GM12873 (cell line): Measurements from ENCODE around the gene ZCWPW1.

Experiments used
- CTCF ChIP-seq: IDR thresholded peaks from 2 replicates; pipeline ENCODE4 v1.5.1; 2012; ENCODE audit warnings: low read depth, mild to moderate bottlenecking, moderate library complexity, low read length, control low read depth; ENCODE audit not compliant: insufficient read depth; ENCODE audit errors: missing control alignments

Gene ZCWPW1

DNA sequence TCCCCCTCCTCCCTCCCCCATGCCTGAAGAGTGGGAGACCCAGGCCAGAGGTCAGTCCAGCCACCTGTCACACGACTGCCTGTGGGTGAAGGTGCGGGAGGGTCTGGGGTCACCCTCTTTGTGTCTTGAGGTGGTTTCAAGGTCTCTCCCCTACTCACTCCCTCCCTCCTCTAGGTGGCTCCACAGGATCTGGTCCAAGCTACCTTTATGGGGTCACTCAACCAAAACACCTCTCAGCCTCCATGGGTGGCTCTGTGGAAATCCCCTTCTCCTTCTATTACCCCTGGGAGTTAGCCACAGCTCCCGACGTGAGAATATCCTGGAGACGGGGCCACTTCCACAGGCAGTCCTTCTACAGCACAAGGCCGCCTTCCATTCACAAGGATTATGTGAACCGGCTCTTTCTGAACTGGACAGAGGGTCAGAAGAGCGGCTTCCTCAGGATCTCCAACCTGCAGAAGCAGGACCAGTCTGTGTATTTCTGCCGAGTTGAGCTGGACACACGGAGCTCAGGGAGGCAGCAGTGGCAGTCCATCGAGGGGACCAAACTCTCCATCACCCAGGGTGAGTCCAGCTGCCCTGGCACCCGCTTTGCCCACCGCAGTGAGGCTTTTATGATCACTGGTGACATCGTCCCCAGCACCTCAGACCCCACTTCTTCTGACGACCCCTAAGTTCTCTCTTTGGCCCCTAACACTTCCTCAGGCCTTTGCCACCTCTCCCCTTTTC, 54.5 kb downstream of the ZCWPW1 start:
- TF ChIP-seq CTCF = peak; percentile 51

- no peak for TF ChIP-seq CTCF
Observed at GRCh38 chr7:100373261-100373831, 55.2 kb downstream of the ZCWPW1 start, which contains the start of gene PILRA. Gene PILRA (plus strand): TSS chr7:100373487. CDS start chr7:100373657, 170 bp downstream.

- no peak for TF ChIP-seq CTCF
Observed at GRCh38 chr7:100372694-100373093, 55.8 kb downstream of the ZCWPW1 start.

DNA sequence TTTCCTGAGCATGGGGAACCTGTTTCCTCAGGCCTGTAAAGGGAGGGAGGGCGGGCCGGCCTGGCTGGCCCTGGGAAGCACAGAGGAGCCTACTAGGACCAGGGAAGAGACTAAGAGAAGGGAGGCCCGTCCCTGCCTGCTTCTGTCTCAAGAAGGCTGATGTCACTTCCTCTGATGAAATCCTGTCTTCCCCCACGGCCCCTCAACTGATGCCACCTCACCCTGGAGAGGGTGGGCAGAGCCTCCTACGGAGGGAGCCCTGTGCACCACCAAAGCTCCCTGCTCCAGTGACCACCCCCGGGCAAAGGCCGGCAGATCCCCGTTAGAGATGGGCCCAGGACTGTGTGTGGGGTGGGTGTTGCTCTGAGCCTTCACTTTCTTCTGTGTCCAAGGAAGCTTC, 56.2 kb downstream of the ZCWPW1 start:
- TF ChIP-seq CTCF = no peak

DNA sequence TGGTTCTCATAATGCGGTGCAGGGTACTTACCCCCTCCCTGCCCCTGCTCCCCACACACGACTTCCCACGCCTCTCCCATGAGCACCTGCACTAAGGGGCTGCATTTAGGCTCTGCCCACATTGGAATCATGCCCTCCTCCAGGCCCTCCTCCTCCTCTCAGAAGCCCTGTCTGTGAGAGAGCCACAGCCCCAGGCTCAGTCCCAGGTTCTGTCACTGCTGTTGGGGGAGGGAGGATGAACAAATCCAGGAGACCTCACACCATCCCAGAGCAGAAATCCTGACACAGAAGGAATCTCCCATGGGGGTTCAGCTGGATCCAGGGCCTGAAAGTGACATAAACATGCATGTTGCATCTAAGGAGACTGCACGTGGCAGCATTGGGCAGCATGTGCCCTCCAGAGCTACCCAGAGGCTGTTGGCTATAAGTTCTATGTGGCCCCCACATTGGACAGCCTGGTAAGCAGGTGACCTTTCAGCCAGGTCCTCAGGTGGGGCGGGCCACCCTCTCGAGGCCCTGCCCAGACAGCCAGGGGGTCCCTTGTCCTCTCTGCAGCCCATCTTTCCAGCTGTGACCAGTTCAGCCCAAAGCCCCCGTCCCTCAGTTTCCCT, 56.8 kb downstream of the ZCWPW1 start:
- TF ChIP-seq CTCF = no peak

GRCh38 chr7:100370746-100371145, 57.8 kb downstream of the ZCWPW1 start:
- no peak for TF ChIP-seq CTCF

DNA sequence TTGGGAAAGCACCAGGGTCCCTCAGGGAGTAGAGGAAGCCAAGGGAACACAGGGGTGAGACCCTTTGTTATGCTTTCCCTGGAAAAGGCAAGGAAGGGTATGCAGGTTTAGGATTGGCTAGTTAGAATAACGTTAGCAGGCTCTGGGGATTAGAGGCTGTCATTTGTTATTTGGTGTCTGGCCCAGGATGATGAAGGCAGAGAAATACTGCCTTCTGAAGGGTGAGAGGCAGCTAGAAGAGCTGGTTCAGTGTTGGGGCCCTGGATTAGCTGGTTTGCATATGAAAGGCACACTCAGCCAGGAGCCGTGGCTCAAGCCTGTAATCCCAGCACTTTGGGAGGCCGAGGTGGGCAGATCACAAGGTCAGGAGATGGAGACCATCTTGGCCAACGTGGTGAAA, 58.2 kb downstream of the ZCWPW1 start:
- no peak for TF ChIP-seq CTCF
